GM08714 (cell line): Measurements from ENCODE around the gene PCYT2.
A peak's percentile ranks its signal among the peaks of the same experiment; 100 is the strongest.

Experiments used
- H3K4me3 ChIP-seq: fragments of 200-500 bp; sonication (Bioruptor generic); 2 replicates; pipeline ENCODE4 v1.5.1; 2014; ENCODE audit warnings: mild to moderate bottlenecking, low read length, inconsistent platforms
- ZNF274 ChIP-seq: IDR thresholded peaks from 2 replicates; pipeline ENCODE4 v1.6.1; 2012; ENCODE audit warnings: mild to moderate bottlenecking, low read depth, low read length

The PCYT2 gene

DNA sequence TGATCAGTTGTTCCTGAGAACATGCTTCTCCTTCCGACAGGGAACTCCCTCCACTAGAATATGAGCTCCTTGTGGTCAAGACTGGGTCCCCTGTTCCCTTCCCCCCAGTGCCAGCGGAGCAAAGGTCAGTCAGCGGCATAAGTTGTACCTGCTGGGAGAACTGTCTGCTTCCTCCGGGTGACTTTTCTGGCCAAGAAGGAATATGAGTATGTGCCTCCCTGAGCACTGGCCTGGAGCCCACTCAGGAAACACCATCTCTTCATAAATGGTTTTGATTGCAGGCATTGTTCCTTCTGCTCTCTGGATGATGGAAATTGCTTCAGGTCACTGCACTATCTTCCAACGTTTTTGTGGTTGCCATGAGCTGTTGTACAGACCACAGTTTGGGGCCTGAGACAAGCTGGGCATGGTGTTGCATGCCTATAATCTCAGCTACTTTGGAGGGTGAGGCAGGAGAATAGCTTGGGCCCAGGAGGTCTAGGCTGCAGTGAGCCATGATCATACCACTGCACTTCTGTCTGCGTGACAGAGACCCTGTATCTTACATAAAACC lies 48.0 kb downstream of the PCYT2 start:
- TF ChIP-seq ZNF274: no peak
- no peak overlapping the region for H3K4me3 ChIP-seq

DNA sequence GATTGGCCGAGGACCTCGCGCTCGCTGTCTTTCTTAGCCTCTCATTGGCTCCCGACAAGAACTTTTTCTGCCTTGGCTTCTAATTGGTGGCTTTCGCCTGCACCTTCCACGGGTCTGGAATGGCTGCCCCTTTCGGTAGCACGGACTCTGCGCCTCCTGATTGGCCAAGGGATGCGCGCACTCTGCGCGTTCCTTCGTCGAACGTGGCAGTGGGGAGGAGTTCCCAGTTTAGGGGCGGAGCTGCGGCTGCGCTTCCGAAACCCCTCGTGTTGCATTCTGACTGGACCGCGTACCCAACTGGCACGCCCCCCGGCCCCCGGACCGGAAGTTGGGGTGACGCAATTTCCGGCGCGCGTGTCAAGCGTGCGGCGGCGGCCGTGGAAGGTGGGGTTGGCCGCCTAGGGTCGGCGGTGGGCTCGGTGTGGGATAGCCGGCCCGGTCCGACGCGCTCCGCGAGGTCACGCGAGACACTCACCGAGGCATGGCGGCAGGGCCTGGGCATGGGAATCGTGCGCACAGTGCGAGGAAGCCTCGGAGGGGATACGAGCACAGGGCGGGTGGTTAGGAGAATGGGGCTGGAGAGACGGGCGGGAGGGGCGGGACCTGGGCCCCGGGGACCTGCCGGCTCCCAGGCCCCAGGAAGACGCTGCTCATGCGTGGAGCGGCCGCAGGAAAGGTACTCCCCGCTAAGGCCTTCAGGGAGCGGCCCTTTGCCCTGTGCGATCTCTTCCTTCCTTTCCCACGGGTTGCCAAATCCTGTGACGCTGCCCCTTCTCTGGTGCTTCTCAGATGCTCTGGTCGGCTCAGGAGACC lies 50.2 kb downstream of the PCYT2 start:
- no peak for TF ChIP-seq ZNF274
- H3K4me3 ChIP-seq: peak overlapping the region; percentile 74

DNA sequence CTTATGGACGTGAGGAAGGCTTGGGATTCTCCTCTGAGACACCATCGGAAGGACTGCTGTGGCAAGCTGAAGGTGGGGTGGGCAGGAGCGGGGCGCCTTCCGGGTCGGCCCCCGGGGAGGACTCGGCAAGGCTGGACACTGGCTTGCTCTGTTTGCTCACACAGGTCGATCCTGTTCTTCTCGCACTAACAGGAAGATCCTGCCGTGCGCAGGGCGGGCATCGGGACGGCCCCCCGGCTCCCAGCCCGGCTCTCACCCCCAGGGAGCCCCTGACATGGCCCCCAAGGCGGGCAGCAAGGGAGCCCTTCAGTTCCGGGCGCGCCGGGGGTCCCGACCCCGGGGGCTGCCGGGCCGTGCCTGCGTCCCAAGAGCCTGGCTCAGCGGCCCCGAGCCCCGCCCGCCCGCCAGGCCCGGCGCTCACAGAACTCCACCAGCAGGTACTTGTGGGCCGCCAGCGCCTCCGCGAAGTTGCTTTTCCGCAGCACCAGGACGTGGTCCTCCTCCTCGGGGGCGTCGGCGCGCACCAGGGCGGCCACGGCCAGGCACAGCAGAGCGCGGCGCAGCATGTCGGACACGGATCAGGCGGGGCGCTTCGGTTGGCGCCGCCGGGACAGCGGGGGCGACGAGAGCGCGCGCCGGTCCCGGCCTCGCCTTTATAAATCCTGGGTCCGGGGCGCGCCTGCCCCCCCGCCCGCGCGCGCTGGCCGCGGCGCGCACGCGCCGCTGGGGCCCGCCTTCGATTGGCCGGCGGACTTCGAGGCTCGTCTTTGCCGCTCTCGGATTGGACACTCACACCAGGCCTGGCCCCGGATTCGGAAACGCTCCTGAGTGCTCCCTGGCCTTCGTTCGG lies 51.1 kb downstream of the PCYT2 start, which contains the start of gene P4HB:
P4HB (minus strand) TSS at position 630 of the 850 bp plus-strand sequence; CDS start at position 566, 64 bp downstream.
- peak within 1 kb of the TSS; percentile 81 for H3K4me3 ChIP-seq
- no peak for TF ChIP-seq ZNF274

- no peak for TF ChIP-seq ZNF274
- peak overlapping the region; percentile 81 for H3K4me3 ChIP-seq
Measured at GRCh38 chr17:81858967-81859905, 52.0 kb downstream of the PCYT2 start.

GRCh38 chr17:81858170-81858966 lies 52.8 kb downstream of the PCYT2 start:
- no peak for TF ChIP-seq ZNF274
- peak overlapping the region; percentile 81; the same call in 1 of the 2 replicates for H3K4me3 ChIP-seq

DNA sequence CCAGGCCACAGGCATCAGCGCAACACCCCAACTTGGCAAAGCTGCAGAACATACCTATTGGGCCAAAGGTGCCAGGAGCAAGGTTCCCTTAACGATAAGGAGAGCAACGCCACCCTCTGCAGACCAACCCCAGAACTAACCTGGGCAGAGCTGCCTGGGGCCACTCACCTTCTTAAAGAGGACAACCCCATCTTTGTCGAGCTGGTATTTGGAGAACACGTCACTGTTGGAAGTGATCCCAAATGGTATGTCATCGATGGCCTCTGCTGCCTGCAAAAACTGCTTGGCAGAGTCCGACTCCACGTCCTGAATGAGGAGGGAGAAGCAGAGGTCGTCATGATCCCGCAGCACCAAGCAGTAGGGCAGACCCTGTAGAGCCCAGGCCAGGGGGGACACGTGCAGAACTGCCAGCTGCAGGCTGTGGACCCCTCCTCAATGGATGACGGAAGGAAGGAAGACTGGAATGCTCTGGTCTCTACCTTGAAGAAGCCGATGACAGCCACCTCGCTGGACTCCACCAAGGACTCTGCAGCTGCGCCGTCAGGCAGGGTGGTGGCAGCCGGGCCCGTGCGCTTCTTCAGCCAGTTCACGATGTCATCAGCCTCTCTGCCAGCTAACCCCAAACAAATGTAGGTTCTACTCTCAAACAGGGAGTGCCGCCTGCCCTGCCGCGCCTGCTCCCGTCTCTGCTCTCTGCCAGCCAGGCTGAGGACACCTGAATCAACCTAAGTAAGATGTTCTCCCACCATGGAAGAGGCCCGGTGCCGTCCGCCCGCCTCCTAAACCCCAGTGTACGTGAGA lies 56.0 kb downstream of the PCYT2 start:
- H3K4me3 ChIP-seq: no peak overlapping the region
- TF ChIP-seq ZNF274: no peak

DNA sequence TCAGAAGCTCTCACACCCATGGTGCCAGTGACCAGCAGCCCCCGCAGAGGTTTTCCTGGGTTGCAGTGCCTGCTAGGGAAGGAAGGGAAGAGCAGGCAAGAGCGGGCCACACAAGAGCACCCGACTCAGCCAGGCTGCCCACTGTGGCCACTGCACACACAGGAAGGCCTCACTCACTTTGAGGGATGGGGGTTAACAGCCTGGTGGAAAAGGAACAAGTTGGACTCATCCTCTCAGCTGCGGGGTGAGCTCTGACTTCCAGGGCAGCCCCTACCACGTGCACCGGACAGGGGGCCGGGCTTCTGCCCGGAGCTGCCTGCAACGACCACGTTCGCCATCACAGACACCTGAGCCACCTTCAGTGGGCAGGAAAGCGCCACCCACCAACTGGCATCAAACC lies 59.0 kb downstream of the PCYT2 start:
- TF ChIP-seq ZNF274: no peak

DNA sequence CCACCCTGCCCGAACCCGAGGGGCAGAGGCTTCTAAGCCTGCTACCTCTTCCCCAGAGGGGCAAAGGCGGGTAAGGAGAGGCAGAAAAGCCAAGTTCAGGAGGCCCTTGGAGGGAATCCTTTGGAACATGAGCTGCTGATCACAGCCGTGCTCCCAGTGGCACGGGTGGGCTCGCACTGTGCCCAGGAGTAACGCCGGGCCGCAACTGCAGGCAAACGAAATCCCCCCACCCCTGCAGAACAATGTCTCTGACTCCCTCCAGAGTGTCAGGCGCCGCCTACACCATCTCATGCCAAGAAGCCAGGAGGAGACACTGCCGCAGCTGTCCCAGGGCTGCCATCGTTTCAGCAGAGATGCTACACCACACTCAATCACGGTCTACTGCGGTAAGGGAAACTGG lies 59.8 kb downstream of the PCYT2 start:
- no peak for TF ChIP-seq ZNF274
- H3K4me3 ChIP-seq: no peak overlapping the region

More for the DNA sequence above, 59.0 kb downstream of the PCYT2 start:
- H3K4me3 ChIP-seq: no peak overlapping the region
